Spleen (tissue), 11 donors: ENCODE results near the gene MFSD2A. TPM values are rescaled to one million over a fixed set of nuclear protein-coding genes. Genes with fewer than 3 reads are reported as not detected.
"Not testable (repeated sequence)": the region's sequence is repeated elsewhere in the genome, so short reads cannot be mapped to it uniquely, and the experiment has no call there.

ENCODE experiments used
- DNase-seq: peaks from one replicate; pipeline ENCODE4 v3.0.0-alpha.2; 2020
- H3K27ac ChIP-seq, 8 donors: fragments of 200-600 bp; sonication (generic) in 7 of 8; 1 replicate in 4 of 8; 2 replicates in 4 of 8; pipeline versions ENCODE4 v1.5.0 to v1.8.0; 2016 to 2021; ENCODE audit warnings: inconsistent platforms in 4 of 8, mild to moderate bottlenecking in 4 of 8, moderate library complexity in 1 of 8
- H3K27me3 ChIP-seq, 7 donors: fragments of 200-600 bp; sonication (generic) in 6 of 7; replicated peaks in 1 of 7; 1 replicate in 4 of 7; 2 replicates in 3 of 7; pipeline versions ENCODE4 v1.5.0 to v1.8.0; 2016 to 2021; ENCODE audit warnings: inconsistent platforms in 3 of 7, mild to moderate bottlenecking in 1 of 7
- H3K36me3 ChIP-seq, 6 donors: fragments of 200-600 bp; sonication (generic) in 5 of 6; 1 replicate in 4 of 6; 2 replicates in 2 of 6; pipeline versions ENCODE4 v1.5.0 to v1.8.0; 2016 to 2021; ENCODE audit warnings: inconsistent platforms in 2 of 6
- H3K4me1 ChIP-seq, 6 donors: fragments of 200-600 bp; sonication (generic) in 5 of 6; 1 replicate in 3 of 6; 2 replicates in 3 of 6; pipeline versions ENCODE4 v1.5.0 to v1.8.0; 2016 to 2021; ENCODE audit warnings: inconsistent platforms in 3 of 6
- H3K4me3 ChIP-seq, 8 donors: fragments of 200-600 bp; sonication (generic) in 7 of 8; 1 replicate in 4 of 8; 2 replicates in 4 of 8; pipeline versions ENCODE4 v1.5.0 to v1.8.0; 2016 to 2021; ENCODE audit warnings: inconsistent platforms in 4 of 8, mild to moderate bottlenecking in 4 of 8, moderate library complexity in 2 of 8
- H3K9me3 ChIP-seq, 8 donors: fragments of 200-600 bp; sonication (generic) in 7 of 8; 1 replicate in 4 of 8; 2 replicates in 4 of 8; pipeline versions ENCODE4 v1.5.0 to v1.8.0; 2016 to 2021; ENCODE audit warnings: inconsistent platforms in 4 of 8
- CTCF ChIP-seq, 11 experiments: fragments of 200-600 bp in 7 of 11; fragments of 450-650 bp in 4 of 11; sonication (generic) in 4 of 11; IDR thresholded peaks in 8 of 11; conservative IDR thresholded peaks in 3 of 11; 1 replicate in 7 of 11; 2 replicates in 4 of 11; pipeline versions ENCODE4 v1.4.0 to v1.8.0; 2016 to 2021; ENCODE audit warnings: antibody characterized with exemption in 11 of 11, inconsistent platforms in 4 of 11, mild to moderate bottlenecking in 1 of 11
- POLR2A ChIP-seq, 3 donors: fragments of 450-650 bp; IDR thresholded peaks; one replicate each; pipeline ENCODE4 v1.5.1; 2017; ENCODE audit warnings: antibody characterized with exemption in 3 of 3, mild to moderate bottlenecking in 1 of 3
- POLR2AphosphoS5 ChIP-seq, 3 donors: sonication (generic); formaldehyde crosslinking; IDR thresholded peaks; one replicate each; pipeline ENCODE4 v1.5.1; 2017; ENCODE audit warnings: antibody characterized with exemption in 3 of 3
- WGBS, 5 donors: extraction: QIAGEN DNeasy Blood & Tissue Kit in 3 of 5; methylation state at CpG; one replicate each; pipeline versions ENCODE4 v1.1.5 to v1.1.7; 2013 to 2018; 5-methylcytosine and 5-hydroxymethylcytosine counted together
- intact Hi-C: fragments of 100-400 bp; cut with DNase I; formaldehyde crosslinking; loops from one replicate; pipeline ENCODE4 v1.15.0; 2023; ENCODE audit warnings: low total_unique reads
- polyA plus RNA-seq, 3 donors: library from polyadenylated mRNA; stranded (reverse); fragments of 200-250 nt; gene quantifications; one replicate each; pipeline ENCODE4 v1.2.1, GENCODE V29; 2013
- total RNA-seq, 7 donors: library from RNA; depleted of rRNA in 3 of 7; stranded (reverse); fragments of >200 nt in 3 of 7; fragmentation: NEBNext Ultra II Directional in 4 of 7; extraction: Animal tissue kit (Norgen Biotek cat#: 25700) in 4 of 7; gene quantifications; one replicate each; pipeline versions ENCODE4 v1.1.0 to v1.2.1, GENCODE V29; 2016 to 2021
- donor health status: healthy with polysubstance abuse.
- donor health status: DM: no; HTN: no; CAD: no; lungs with moderate emphysema.
- donor health status: DM: no; HTN: no; CAD: no.
- donor health status: Bipolar disorder and iron deficiency.
- donor health status: healthy.
- donor health status: DM: no; HTN: no; CAD: no.
- donor health status: DM: yes; HTN: yes; CAD: no.

Gene MFSD2A
- total and polyA plus RNA-seq, 10 donors: 0.88 to 7.1 (median 3.8) TPM

- no peaks in the 10 kb centered on the region for H3K27me3 ChIP-seq
- 72 to 84% (median 77%) methylated on average over 5 to 6 of the region's 6 CpGs for WGBS, 5 donors
- no peak overlapping the region for H3K4me3 ChIP-seq
- peaks cover 0 to 12% (median 0%) of the 10 kb centered on the region in 6 donors for H3K4me1 ChIP-seq
- no peak for DNase-seq
- no peaks in the 10 kb centered on the region for H3K9me3 ChIP-seq
- no peak for TF ChIP-seq CTCF (IDR thresholded peaks at IDR 0.05 in 8 of 11, conservative IDR thresholded peaks at IDR 0.05 in 3 of 11)
- no peak for TF ChIP-seq POLR2AphosphoS5 (IDR thresholded peaks at IDR 0.05)
- no peak for TF ChIP-seq POLR2A (IDR thresholded peaks at IDR 0.05)
- no peaks in the 10 kb centered on the region for H3K36me3 ChIP-seq
- intact Hi-C loops: loop anchor here (10.0 kb wide), 1 partner anchor 54 kb away; no protein-coding TSS in a partner anchor
- H3K27ac ChIP-seq: no peak overlapping the region
Observed at GRCh38 chr1:39980555-39981313, 25.8 kb downstream of the MFSD2A start.

DNA sequence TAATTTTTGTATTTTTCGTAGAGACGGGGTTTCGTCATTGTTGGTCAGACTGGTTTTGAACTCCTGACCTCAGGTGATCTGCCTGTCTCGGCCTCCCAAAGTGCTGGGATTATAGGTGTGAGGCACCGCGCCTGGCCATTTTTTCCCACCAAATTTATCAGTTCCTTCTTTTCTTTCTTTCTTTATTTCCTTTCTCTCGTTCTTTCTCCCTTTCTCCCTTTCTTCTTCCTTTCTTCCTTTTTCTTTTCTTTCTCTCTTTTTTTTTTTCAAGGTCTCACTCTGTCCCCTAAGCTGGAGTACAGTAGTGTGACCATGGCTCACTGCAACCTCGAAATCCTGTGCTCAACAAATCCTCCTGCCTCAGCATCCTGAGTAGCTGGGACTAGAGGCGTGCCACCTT lies 26.4 kb downstream of the MFSD2A start:
- H3K4me1 ChIP-seq: peaks cover 0 to 12% (median 0%) of the 10 kb centered on the region in 6 donors
- WGBS, 5 donors: 85 to 90% (median 88%) methylated on average over 9 of the region's 9 CpGs
- no peaks in the 10 kb centered on the region for H3K36me3 ChIP-seq
- H3K9me3 ChIP-seq: no peaks in the 10 kb centered on the region
- no peaks in the 10 kb centered on the region for H3K27me3 ChIP-seq
- H3K27ac ChIP-seq: no peak overlapping the region
- H3K4me3 ChIP-seq: no peak overlapping the region
- intact Hi-C loops: loop anchor here (10.0 kb wide), 1 partner anchor 53 kb away; no protein-coding TSS in a partner anchor
- DNase-seq: no peak
- no peak for TF ChIP-seq POLR2AphosphoS5 (IDR thresholded peaks at IDR 0.05)
- TF ChIP-seq POLR2A (IDR thresholded peaks at IDR 0.05): no peak
- no peak for TF ChIP-seq CTCF (IDR thresholded peaks at IDR 0.05 in 8 of 11, conservative IDR thresholded peaks at IDR 0.05 in 3 of 11)

GRCh38 chr1:39981945-39982344 lies 27.0 kb downstream of the MFSD2A start:
- Histone ChIP-seq H3K4me3 (no peak overlapping the region), H3K4me1 (peaks cover 0 to 12% (median 0%) of the 10 kb centered on the region in 6 donors), H3K27ac (no peak overlapping the region), H3K9me3 (no peaks in the 10 kb centered on the region), H3K27me3 (no peaks in the 10 kb centered on the region), H3K36me3 (no peaks in the 10 kb centered on the region)
- intact Hi-C loops: loop anchor here (10.0 kb wide), 1 partner anchor 53 kb away; no protein-coding TSS in a partner anchor
- WGBS, 5 donors: 85 to 100% (median 89%) methylated on average over 2 of the region's 2 CpGs
- no peak for DNase-seq
- TF ChIP-seq POLR2A (IDR thresholded peaks at IDR 0.05) (no peak), POLR2AphosphoS5 (IDR thresholded peaks at IDR 0.05) (no peak), CTCF (IDR thresholded peaks at IDR 0.05 in 8 of 11, conservative IDR thresholded peaks at IDR 0.05 in 3 of 11) (no peak)

GRCh38 chr1:39984480-39984879 lies 29.5 kb downstream of the MFSD2A start:
- not testable (repeated sequence) for H3K27ac ChIP-seq, H3K27me3 ChIP-seq, H3K36me3 ChIP-seq, DNase-seq, H3K9me3 ChIP-seq, H3K4me3 ChIP-seq
- H3K4me1 ChIP-seq: peaks cover 0 to 12% (median 0%) of the 10 kb centered on the region in 6 donors
- 89 to 100% (median 100%) methylated on average over 2 of the region's 2 CpGs for WGBS, 5 donors
- intact Hi-C loops: loop anchor here (10.0 kb wide), 1 partner anchor 50 kb away; no protein-coding TSS in a partner anchor
